Muscle of arm (tissue), 12 donors: ENCODE data around the gene SLC6A2. TPM values are rescaled to one million over a fixed set of nuclear protein-coding genes. Genes with fewer than 3 reads are reported as not detected.
A peak's percentile ranks its signal among the peaks of the same experiment; 100 is the strongest.

Experiments used
- DNase-seq: peaks from one replicate; pipeline ENCODE4 v3.0.0-alpha.2; 2013
- polyA plus RNA-seq, 12 donors: library from polyadenylated mRNA; unstranded; fragments of 120-200 nt; gene quantifications; one replicate each; pipeline ENCODE4 v1.2.1, GENCODE V29; 2013; ENCODE audit not compliant: insufficient read length in 12 of 12

The SLC6A2 gene
- polyA plus RNA-seq, 12 donors, result 1.3 to 3.2 (median 2.1) TPM; not detected in 2

DNA sequence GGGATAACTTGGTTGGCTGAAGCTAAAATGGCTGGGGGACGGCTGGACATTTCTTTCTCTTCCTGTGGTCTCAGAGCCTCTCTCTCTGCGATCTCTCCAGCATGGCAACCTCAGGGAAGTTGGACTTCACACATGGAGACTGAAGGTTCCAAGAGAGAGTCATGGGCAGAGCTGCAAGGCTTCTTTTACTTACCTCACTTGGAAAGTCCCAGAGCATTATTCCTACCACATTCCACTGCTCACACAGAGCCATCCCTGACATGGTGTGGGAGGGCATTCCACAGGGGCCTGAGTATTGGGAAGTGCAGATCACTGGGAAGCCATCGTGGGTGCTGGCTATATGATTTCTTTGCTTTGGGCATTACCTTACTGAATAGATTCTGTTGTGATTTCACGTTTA lies 9.8 kb upstream of the SLC6A2 start:
- DNase-seq, result no peak

DNA sequence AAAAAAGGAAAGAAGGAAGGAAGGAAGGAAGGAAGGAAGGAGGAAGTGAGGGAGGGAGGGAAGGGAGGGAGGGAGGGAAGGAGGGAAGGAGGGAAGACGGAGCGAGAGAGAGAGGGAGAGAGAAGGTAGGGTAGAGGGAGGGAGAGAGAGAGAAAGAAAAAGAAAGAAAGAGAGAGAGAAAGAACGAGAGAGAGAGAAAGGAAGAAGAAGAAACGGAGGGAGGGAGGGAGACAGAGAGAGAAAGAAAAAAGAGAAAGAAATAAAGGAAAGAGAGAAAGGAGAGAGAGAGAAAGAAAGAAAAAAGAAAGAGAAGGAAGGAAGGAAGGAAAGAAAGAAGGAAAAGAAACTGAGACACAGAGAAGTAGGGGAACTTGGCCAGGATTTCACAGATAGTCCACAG lies 8.4 kb upstream of the SLC6A2 start:
- DNase-seq, result no peak

DNA sequence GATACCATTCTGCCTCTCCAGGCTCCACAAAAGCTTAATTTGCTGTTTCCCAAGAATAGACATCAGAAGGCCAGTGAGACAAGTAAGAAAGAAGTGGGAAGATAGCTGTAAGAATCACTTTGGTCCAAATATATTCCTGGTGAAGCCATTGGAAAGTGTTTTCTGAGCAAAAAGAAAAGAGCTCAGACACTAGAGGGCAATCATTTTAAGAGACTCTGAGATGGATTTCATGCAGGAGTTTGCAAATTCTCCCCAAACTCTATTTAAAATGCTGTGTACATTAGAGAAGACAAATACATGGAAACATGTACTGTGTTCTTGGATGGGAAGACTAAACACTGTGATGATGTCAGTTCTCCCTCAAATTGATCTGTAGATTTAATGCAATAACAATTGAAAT lies 8.0 kb upstream of the SLC6A2 start:
- no peak for DNase-seq

DNA sequence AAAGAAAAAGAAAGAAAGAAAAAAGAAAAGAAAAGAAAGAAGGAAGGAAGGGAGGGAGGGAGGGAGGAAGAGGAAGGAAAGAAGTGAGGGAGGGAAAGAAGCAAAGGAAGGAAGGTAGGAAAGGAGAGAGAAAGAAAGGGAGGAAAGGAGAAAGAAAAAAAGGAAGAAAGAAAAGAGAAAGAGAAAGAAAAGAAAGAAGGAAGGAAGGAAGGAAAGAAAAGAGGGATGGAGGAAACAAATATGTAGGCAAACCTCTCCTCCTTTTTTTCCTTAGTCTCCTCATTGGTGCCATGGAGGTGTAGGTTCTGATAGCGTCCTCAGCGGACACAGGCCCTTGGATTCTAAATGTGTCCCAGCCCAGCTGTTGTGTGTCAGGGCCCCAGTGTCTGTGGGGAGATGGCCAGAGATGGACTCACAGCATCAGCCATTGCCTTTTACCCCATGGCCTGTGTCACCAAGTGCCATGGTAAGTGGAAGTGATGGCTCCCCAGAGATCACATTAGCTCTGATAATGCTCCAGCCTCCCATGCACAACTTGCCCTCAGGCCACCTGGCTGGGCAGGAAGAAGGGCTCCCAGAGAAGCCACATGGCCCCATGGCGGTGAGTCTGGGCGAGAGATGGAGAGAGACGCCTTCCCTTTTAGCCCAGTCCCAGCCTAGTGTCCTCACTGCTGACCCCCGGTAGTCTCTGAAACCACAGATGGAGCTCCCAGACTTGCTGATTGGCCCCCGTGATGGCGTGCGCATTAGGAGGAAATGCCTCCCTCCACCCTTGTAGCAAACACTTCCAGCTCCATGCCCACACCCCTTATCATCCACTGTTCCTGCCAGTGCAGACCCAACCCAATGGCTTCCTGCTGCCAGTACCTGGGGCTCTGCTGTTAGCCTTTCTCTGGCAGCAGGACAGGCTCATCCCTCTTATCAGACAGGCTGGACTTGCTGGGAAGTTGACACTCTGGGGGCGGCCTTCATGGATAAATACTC lies 3.7 kb upstream of the SLC6A2 start:
- no peak for DNase-seq

DNA sequence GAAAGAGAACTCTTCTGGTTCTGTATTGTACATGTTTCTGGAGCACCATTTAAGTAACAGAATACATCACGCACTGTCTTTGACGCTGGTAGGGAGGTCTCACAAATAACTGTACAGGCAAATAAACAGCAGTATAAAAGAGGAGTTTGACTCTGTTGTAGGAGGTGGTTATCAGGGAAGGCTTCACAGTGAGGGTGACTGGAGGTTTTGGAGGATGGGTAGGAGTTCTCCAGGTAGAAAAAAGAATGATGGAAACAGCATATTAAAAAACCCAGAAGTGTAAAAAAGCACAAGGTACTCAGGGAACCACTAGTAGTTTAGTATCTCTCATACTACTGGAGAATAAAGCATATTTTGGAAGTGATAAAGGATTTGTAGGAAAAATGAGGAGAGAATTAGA lies 2.7 kb upstream of the SLC6A2 start:
- no peak for DNase-seq

DNA sequence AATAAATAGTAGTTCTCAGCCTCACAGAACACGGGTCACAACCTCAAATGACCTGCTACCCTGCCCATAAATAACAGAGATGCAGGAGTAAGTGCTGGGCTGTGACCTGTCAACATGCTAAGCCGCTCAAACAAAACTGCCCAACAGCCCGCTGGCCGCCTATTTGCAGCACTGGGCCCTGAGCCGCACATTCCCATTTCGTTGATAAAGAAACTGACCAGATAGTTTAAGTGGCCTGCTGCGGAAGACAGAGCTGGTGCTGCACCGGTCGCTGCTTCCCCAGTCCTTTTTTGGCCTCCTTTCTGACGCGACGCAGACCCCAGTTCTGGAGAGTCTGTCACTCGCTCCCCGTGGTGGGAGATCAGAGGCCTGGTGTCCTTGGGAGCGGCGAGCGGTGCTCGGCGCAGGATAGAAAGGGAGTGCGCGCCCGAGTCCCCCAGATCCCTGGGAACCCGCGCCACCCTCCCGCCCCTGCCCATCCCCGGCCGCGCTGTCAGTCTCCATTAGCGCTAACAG lies 349 bp upstream of the SLC6A2 start:
- DNase-seq, result no peak

DNA sequence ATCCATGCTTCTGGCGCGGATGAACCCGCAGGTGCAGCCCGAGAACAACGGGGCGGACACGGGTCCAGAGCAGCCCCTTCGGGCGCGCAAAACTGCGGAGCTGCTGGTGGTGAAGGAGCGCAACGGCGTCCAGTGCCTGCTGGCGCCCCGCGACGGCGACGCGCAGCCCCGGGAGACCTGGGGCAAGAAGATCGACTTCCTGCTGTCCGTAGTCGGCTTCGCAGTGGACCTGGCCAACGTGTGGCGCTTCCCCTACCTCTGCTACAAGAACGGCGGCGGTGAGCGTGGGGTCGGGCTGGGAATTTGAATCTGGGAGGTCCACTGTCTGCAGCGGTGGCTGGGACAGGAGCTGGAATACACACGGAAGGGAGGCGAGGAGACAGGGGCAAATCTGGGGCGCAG lies 904 bp downstream of the SLC6A2 start:
- DNase-seq, result no peak

DNA sequence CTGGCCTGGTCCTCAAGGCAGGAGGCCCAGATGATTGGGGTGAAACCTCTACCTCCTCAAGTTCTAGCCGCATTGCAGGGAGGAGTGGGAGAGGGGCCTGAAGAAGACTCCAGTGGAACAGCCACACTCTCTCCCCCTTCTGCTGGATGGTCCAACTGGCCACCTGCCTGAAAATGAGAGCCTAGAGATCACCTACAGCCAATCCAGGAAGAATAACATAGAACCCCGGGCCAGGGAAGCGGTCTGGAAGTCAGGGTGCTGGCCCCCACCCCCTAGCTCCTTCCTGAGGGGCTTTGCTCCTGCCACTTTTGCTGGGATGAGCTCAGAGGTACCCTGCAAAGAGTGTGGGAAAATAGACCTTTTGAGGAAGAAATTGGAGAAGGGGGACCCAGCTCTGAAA lies 1.8 kb downstream of the SLC6A2 start:
- no peak for DNase-seq

DNA sequence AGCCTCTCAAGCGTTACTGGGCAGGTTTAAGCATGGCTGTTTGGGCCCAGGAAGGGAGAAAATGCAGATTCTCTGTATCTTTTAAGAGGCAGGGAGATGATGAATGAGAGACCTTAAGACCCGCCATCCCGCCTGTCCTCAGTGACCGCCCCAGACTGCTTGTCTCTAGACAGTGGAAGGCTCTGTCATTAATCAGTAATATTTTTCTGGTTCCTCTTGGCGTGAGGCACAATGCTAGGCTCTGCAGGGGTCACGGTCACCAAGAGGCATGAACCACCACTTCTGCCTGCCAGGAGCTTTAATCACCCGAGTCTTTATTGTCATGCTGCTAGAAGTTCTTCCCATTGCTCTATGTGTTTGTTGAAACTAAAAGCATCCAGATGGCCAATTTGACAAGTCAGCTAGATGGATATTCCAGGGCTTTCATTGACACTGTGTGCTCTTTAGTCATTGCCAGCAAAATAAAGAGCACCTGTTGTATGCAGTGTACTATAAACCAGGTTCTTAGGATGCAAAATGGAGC lies 3.2 kb downstream of the SLC6A2 start:
- no peak for DNase-seq

DNA sequence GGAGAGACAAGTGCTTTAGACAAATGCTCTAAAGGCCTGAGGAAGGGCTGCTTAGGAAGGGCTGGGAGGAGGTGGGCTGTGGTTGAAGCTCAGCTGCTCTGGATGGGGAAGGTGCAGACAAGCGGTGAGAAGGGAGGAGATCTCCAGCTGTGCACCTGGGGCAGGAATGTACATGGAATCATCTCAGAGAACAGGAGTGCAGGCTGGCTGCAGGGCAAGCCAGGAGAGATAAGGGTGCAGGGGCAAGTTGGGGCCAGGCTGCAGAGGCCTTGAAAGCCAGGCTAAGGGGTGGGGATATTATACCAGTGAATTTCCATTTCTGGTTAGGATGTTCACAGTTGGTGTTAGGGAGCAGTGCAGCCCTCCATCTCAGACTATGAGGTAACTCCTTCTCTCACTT lies 4.2 kb downstream of the SLC6A2 start:
- DNase-seq, result no peak

DNA sequence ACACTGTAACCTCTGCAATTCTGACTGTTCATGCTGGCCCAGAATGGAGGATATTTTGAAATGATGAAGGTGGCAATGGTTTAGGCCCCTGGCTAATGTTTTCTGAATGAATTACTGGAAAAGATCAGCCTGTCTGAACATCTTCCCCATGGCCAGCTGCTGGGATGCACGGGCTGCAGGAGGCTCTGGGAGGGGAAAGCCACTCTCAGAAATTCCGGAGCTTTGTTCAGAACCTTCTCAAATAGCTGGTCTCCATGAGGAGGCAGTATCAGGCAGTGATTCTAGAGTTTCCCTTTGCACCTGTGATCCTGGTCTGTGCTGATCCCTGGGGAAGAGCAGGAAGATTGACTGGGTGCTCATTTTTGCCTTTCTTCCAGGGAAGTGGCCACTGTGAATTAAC lies 5.0 kb downstream of the SLC6A2 start:
- DNase-seq, result no peak

DNA sequence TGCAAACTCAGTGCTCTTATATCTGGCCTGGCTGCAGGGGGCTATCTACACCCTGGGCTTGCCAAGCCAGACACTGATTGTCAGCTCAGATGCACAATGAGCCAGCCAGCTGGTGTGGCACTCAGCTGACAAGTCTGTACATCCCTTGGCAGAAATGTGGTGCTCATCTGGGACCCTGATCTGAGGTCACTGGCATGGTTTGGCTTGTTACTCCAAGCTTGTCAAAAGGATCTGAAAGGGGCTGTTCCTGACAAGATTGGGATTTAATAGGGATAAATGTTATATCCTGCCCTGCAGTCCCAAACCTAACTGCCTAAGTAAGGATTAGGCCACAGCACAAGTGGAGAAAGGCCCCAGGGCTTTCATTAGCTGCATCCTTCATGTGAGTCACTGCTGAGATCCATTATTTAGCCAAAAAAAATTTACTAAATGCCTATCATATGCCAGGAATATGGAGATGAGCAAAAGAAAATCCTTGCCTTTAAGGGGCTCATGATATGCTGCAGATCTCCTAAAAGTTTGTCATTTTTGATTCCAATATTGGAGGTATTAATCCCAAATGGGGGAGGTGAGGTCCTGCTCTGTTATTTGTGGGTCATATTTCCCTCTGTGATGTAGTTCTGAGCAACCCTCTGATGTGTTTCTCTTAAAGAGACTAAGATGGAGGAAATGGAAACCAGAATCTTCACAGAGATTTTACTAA lies 6.3 kb downstream of the SLC6A2 start:
- DNase-seq, result peak; percentile 35

DNA sequence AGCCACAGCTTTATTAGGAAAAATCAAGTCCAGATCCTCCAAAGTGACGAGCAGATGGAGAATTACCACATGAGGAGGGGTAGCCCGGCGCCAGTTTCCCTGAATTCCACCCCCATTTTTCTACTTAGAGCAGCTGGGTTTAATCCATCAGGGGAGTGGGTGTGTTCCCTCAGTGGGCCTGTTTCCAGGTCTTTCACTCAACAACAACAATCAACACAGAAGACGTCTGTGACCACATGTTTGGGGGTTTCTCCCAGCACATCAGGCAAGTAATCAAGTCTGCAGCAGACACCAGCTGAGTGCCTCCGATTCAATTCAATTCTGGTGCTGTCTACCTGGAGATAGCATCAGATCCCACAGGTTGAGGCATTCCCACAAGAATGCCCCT lies 6.8 kb downstream of the SLC6A2 start:
- peak; percentile 93 for DNase-seq

DNA sequence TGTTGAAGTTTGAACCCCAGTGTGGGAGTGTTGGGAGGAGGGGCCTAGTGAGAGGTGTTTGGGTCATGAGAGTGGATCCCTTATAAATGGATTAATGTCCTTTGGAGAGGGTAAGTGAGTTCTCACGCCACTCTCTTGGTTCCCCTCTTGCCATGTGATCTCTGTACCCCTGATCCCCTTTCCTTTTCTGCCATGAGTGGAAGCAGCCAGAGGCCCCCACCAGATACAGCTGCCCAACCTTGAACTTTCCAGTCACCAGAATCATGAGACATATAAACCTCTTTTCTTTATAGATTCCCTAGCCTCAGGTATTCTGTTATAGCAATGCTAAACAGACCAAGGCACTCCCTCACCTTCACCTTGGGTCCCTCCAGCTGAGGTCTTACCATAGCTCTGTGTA lies 7.4 kb downstream of the SLC6A2 start:
- no peak for DNase-seq

DNA sequence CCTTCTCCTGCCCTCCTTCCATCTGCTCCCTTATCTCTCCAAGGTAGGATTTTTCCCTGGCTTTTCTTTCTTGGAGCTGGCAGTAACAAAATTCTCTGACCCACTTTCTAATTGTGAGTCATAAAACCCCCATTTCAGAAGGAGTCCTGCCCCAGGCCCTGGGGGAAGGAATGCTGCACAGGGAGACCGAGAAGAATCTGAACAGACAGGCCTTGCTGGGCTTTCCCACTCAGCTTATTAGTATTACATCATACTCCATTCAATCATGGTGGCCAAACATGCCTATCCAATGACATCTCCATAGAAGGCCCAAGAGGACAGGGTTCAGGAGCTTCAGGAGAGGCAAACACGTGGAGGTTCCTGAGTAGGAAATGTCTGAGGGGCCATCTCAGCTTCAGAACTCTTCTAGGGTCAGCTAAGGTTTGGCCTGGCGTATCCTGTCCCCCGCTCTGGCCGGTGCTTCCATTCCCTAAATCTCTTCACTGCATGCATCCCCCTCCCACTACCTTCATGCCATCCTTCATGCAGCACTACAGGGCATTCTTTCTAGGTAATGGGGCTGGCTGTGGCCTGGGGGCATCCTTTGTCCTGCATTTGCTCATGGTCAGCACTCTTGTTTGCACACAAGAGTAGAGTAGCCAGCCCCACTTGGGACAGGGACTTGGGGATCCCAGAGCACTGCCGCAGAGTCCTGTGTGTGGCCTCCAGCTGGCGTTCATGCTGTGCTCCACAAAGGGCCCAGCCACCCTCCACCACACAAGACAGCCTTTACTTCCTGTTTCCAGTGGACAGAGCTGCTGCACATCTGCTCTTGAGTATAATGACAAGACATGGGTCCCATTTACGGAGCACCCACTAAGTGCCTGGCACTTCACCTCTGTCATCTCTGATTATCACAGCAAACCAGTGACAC lies 8.2 kb downstream of the SLC6A2 start:
- DNase-seq, result no peak

DNA sequence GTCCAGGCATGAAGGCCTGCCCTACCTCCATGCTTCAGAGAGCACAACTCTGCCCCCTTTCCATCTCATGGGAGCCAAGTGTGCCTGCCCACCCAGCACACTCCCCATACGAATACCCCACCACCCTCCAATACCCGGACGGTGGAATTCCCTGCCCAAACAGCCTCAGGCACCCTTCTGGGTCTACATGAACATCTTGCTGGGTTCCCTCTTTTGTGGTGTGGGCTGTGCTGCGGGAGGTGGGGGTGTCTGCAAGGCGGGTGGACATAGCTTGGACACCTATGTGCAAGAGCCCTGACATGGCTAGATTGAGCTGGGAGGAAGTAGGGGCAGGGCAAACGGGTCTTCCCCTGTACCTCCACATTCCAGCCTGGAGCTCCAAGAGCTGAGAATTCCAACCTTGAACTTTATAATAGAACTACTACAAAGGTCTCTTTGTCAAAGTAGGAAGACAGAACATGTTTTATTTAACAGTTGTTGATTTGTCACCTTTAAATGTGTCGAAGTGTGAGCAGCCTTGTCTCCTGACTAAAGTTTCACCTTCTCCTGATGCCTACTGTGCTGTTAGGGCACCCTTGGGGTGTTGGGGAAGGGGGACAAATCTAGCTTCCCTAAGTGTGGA lies 9.1 kb downstream of the SLC6A2 start:
- no peak for DNase-seq

DNA sequence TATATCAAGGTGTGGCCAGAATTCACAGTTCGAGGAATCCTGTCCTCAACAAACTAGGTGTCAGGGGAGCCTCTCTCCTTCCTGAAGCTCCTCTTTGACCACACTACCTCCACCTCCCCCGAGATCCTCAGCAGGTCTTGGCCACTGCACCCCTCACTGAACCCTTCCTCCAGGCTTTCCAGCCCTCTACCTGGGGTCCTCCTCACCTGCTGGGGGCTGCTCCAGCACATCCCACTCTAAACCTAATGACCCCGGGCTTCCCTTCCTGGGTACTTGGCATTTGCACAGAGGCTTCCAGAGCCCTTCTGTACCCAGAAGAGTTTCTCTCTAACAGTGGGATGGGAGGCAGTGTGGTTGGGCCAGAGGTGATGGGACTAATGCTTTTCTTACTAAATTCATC lies 9.7 kb downstream of the SLC6A2 start:
- no peak for DNase-seq

DNA sequence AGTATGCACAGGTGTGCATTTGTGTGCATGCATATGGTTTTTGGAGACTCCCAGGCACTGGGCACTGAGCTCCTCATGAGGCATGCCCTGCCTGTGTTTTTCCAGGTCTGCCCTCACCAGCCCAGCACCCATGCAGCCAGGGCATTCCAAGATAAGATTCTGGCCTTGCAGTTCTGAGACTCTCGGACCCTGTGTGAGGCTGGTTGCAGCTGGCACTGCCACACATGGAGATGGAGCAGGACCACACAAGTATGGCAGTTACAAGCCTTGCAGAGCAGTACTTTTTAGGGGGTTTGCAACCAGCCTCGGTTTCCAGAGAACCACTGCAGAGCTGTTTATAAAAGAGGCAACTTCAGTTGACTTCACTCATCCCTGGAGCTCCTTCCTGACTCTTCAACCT lies 10.2 kb downstream of the SLC6A2 start:
- no peak for DNase-seq

DNA sequence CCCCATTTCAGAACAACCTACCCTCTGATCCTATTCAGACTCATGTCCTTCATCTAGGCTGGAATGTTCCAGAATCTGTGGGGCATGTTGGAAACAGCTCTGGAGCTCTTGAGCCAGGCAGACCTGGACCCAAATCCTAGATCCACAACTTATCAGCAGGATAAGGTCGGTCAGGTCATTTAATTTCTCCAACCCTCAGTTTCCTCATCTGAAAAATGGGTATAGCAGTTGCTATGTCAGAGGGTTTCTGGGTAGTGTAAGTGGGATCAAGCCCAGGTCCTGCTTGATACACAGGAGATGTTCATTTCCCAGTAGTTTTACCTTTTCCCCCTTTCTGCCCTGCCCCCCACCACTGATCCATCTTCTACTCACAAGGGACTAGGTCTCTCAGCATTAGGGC lies 12.0 kb downstream of the SLC6A2 start:
- DNase-seq, result no peak

DNA sequence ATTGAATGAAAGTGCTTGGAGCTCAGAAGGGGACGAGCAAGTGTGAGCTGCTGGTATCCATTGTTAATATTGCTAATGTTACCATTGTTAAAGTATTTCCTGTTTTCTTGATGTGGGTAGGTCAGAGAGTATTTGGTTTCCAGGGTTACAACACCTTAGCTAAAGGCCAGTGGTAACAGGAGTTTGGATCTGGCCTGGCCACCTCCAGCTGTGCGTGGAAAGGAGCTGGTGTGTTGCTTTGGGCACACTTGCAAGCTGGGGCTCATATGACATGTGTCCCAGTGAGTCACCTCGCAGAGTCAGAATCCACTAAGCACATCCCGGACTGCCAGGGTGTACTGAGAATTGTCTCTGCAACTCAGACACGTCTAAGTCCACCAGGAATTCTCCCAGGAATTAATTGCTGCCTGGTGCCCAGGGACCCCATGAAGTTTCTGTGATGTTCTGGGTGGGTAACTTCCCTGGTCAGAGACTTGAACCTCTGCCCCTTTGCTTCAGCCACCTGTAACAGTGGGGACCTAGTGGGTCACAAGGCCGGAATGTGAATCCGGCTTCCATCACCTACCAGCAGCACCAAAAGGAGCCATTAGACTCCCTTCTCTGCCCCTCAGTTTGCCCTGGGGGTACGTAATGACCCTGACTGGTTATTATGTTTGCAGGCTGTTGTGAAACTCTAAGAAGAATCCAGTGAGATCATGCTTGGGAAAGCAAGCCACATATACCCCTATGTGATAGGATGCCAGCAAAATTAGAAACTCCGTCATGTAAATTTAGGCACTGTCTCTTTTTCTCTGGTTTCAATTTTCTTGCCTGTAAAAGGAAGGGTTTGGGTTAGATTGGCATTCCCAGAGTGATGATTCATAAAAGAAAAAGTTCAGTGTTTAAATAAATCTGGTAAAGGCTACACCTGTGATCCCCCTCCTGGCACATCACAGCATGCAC lies 12.8 kb downstream of the SLC6A2 start:
- no peak for DNase-seq
